ENCODE measurements around the gene CRYBG1. TPM values are rescaled to one million over a fixed set of nuclear protein-coding genes. Genes with fewer than 3 reads are reported as not detected.
"Not testable (repeated sequence)": the region's sequence is repeated elsewhere in the genome, so short reads cannot be mapped to it uniquely, and the experiment has no call there.

CRYBG1 gene
- polyA plus RNA-seq, 6 donors from 2014 or later, result 9.7 to 19.0 (median 13.5) TPM

- DNase-seq (no peak), ATAC-seq (ENCODE audit: low read depth in 2 of 2) (no peak)
- Mint-ChIP-seq H3K9me3 (peaks cover 0 to 5% (median 0%) of the 10 kb centered on the region in 7 donors), H3K4me3 (no peak overlapping the region), H3K4me1 (peaks cover 4 to 7% (median 6%) of the 10 kb centered on the region in 3 donors), H3K36me3 (no peaks in the 10 kb centered on the region), H3K27ac (no peak overlapping the region), H3K27me3 (peaks cover 6 to 16% (median 7%) of the 10 kb centered on the region in 3 donors)
Measured at GRCh38 chr6:106381881-106382280, 21.4 kb downstream of the CRYBG1 start.

- no peak for ATAC-seq (ENCODE audit: low read depth in 2 of 2)
- no peak overlapping the region for H3K4me3 Mint-ChIP-seq
- no peak for DNase-seq
- H3K36me3 Mint-ChIP-seq, result no peaks in the 10 kb centered on the region
- H3K27me3 Mint-ChIP-seq, result peaks cover under 1 to 9% (median 6%) of the 10 kb centered on the region in 3 donors
- peaks cover 0 to 5% (median 0%) of the 10 kb centered on the region in 7 donors for H3K9me3 Mint-ChIP-seq
- peak overlapping the region in 1 of 6 donors; percentile 69 for H3K27ac Mint-ChIP-seq
- peaks cover 0 to 7% (median 6%) of the 10 kb centered on the region in 3 donors for H3K4me1 Mint-ChIP-seq
Measured at GRCh38 chr6:106383573-106383972, 23.1 kb downstream of the CRYBG1 start.

DNA sequence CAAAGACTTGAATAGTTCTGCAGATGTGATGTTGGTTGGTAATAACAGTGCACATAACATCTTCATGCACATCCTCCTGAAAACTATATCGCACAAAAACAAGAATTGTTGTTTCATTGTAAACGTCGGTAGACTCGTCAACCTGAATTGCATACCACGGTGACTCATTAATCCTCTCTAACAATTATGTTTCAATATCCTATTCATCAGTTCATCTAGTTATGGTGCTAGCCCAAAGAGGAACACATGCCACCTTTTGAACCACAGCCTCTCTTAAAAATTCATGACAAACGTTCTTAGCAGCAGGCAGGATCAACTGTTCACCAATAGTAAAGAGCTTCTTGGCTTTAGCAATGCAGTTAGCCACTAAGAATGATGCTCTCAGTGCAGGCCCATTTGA is 25.0 kb downstream of the CRYBG1 start:
- H3K36me3 Mint-ChIP-seq, result no peaks in the 10 kb centered on the region
- ATAC-seq (ENCODE audit: low read depth in 2 of 2) (no peak), DNase-seq (no peak)
- peaks cover 0 to 6% (median 6%) of the 10 kb centered on the region in 3 donors for H3K27me3 Mint-ChIP-seq
- no peak overlapping the region for H3K27ac Mint-ChIP-seq
- peaks cover 0 to 7% (median 6%) of the 10 kb centered on the region in 3 donors for H3K4me1 Mint-ChIP-seq
- H3K4me3 Mint-ChIP-seq, result no peak overlapping the region
- H3K9me3 Mint-ChIP-seq, result peaks cover 0 to 5% (median 0%) of the 10 kb centered on the region in 7 donors

GRCh38 chr6:106387875-106388274 is 27.4 kb downstream of the CRYBG1 start:
- H3K36me3 Mint-ChIP-seq, result no peaks in the 10 kb centered on the region
- no peaks in the 10 kb centered on the region for H3K4me1 Mint-ChIP-seq
- peaks cover 10 to 26% (median 16%) of the 10 kb centered on the region in 3 donors for H3K27me3 Mint-ChIP-seq
- H3K27ac Mint-ChIP-seq, result no peak overlapping the region
- DNase-seq, result no peak
- no peak for ATAC-seq (ENCODE audit: low read depth in 2 of 2)
- H3K9me3 Mint-ChIP-seq, result peaks cover 0 to 5% (median 0%) of the 10 kb centered on the region in 7 donors
- no peak overlapping the region for H3K4me3 Mint-ChIP-seq

DNA sequence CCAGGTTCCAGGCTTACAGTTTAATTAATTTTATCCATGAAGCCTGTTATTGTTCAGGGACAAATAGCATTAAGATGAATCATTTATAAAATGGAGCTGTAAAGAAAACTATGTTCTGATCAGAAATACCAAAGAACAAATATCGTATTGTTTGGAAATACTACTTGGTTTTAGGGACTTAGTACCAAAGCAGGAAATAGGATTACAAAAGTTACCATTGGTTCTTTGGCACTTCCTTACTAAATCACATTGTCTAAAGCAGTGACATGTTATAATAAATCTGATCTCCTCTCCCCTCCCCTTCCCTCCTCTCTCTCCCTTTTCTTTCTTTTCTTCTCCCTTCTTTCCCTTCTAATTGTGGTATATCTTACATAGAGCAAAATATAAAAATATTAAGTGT is 29.6 kb downstream of the CRYBG1 start:
- Mint-ChIP-seq H3K27me3 (peaks cover 19 to 40% (median 29%) of the 10 kb centered on the region in 3 donors), H3K9me3 (peaks cover 0 to 5% (median 0%) of the 10 kb centered on the region in 7 donors), H3K4me3 (no peak overlapping the region), H3K27ac (no peak overlapping the region), H3K36me3 (no peaks in the 10 kb centered on the region), H3K4me1 (no peaks in the 10 kb centered on the region)
- ATAC-seq (ENCODE audit: low read depth in 2 of 2) (no peak), DNase-seq (no peak)

DNA sequence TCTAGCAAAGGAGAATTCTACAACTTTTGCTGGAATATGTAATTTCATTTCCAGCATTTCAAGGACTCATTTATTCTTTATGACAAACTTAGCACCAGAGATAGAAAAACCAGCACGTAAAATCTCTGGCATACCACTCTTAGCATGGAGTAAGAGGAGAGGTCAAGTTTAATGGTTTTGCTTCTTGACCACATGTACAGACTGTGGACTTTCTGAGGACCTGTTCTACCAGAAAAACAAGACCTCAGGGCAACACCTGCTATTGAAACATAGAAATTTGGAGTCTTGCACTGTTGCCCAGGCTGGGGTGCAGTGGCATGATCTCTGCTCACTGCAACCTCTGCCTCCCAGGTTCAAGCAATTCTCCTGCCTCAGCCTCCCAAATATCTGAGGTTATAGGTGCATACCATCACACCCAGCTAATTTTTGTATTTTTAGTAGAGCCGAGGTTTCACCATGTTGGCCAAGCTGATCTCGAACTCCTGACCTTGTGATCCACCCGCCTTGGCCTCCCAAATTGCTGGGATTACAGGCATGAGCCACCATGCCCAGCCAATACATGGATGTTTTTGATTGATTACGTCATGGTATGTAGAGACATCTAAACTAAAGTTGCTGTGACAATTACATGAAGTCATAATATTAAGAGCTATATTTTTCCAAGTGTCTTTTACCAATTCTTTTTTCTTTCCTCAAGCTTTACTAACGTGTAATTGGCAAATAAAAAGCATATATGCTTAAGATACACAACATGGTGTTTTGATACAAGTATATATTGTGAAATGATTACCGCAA is 36.1 kb downstream of the CRYBG1 start:
- ATAC-seq (ENCODE audit: low read depth in 2 of 2), result no peak
- Mint-ChIP-seq H3K4me3 (no peak overlapping the region), H3K36me3 (no peaks in the 10 kb centered on the region)

GRCh38 chr6:106397431-106397830 is 36.9 kb downstream of the CRYBG1 start:
- H3K36me3 Mint-ChIP-seq, result no peaks in the 10 kb centered on the region
- no peak for DNase-seq
- ATAC-seq (ENCODE audit: low read depth in 2 of 2), result no peak
- peaks cover 28 to 47% (median 43%) of the 10 kb centered on the region in 3 donors for H3K27me3 Mint-ChIP-seq
- H3K4me3 Mint-ChIP-seq, result no peak overlapping the region
- no peak overlapping the region for H3K27ac Mint-ChIP-seq
- H3K4me1 Mint-ChIP-seq, result no peaks in the 10 kb centered on the region
- H3K9me3 Mint-ChIP-seq, result peaks cover 0 to 3% (median 0%) of the 10 kb centered on the region in 7 donors

More for the DNA sequence above, 36.1 kb downstream of the CRYBG1 start:
- peaks cover 36 to 55% (median 51%) of the 10 kb centered on the region in 3 donors for H3K27me3 Mint-ChIP-seq
- DNase-seq, result no peak
- H3K4me1 Mint-ChIP-seq, result no peaks in the 10 kb centered on the region
- no peak overlapping the region for H3K27ac Mint-ChIP-seq
- H3K9me3 Mint-ChIP-seq, result peaks cover 0 to 3% (median 0%) of the 10 kb centered on the region in 7 donors

DNA sequence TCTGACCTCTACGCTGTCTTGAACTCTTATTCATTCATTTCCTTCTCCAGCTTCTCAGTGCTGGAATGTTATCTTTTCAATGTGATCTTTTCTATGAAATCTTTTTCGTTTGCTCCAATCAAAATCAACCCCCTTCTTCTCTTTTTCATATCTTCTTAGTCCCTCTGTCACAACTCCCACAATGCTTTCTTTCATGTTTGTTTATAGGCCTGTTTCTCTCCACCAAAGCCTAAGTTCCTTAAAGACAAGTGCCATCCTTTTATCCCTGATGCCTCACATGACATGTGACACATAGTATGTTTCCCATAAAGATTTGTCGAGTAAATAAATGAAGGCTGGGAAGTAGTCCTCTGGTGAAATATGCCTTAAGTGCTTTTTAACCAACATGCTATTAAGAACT is 38.1 kb downstream of the CRYBG1 start:
- Mint-ChIP-seq H3K27me3 (peaks cover 34 to 48% (median 36%) of the 10 kb centered on the region in 3 donors), H3K4me1 (no peaks in the 10 kb centered on the region), H3K4me3 (no peak overlapping the region), H3K27ac (no peak overlapping the region), H3K36me3 (no peaks in the 10 kb centered on the region), H3K9me3 (peaks cover 0 to 3% (median 0%) of the 10 kb centered on the region in 7 donors)
- DNase-seq (no peak), ATAC-seq (ENCODE audit: low read depth in 2 of 2) (no peak)

DNA sequence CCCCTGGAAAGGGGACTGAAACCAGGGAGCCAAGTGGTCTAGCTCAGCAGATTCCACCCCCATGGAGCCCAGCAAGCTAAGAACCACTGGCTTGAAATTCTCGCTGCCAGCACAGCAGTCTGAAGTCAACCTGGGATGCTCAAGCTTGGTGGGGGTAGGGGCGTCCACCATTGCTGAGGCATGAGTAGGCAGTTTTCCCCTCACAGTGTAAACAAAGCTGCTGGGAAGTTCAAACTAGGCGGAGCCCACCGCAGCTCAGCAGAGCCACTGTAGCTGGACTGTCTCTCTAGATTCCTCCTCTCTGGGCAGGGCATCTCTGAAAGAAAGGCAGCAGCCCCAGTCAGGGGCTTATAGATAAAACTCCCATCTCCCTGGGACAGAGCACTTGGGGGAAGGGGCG is 44.5 kb downstream of the CRYBG1 start:
- not testable (repeated sequence) for DNase-seq; H3K27ac Mint-ChIP-seq; ATAC-seq (ENCODE audit: low read depth in 2 of 2); H3K4me3 Mint-ChIP-seq; H3K4me1 Mint-ChIP-seq
- Mint-ChIP-seq H3K27me3 (peaks cover 19 to 70% (median 44%) of the 10 kb centered on the region in 3 donors), H3K36me3 (peaks cover 9 to 24% of the 10 kb centered on the region in 2 donors), H3K9me3 (peaks cover 11 to 27% (median 18%) of the 10 kb centered on the region in 7 donors)

GRCh38 chr6:106411056-106411455 is 50.5 kb downstream of the CRYBG1 start:
- Mint-ChIP-seq H3K4me1 (no peaks in the 10 kb centered on the region), H3K36me3 (peaks cover 9 to 16% of the 10 kb centered on the region in 2 donors), H3K4me3 (no peak overlapping the region), H3K9me3 (peaks cover 7 to 19% (median 13%) of the 10 kb centered on the region in 7 donors), H3K27me3 (peaks cover under 1 to 49% (median 27%) of the 10 kb centered on the region in 3 donors), H3K27ac (no peak overlapping the region)
- no peak for ATAC-seq (ENCODE audit: low read depth in 2 of 2)
- no peak for DNase-seq

- Mint-ChIP-seq H3K27me3 (peaks cover 8 to 47% (median 25%) of the 10 kb centered on the region in 3 donors), H3K36me3 (peaks cover 9 to 12% of the 10 kb centered on the region in 2 donors), H3K9me3 (peaks cover 4 to 14% (median 9%) of the 10 kb centered on the region in 7 donors), H3K27ac (no peak overlapping the region), H3K4me1 (no peaks in the 10 kb centered on the region), H3K4me3 (no peak overlapping the region)
- DNase-seq (no peak), ATAC-seq (ENCODE audit: low read depth in 2 of 2) (no peak)
Measured at GRCh38 chr6:106411643-106412200, 51.2 kb downstream of the CRYBG1 start.

DNA sequence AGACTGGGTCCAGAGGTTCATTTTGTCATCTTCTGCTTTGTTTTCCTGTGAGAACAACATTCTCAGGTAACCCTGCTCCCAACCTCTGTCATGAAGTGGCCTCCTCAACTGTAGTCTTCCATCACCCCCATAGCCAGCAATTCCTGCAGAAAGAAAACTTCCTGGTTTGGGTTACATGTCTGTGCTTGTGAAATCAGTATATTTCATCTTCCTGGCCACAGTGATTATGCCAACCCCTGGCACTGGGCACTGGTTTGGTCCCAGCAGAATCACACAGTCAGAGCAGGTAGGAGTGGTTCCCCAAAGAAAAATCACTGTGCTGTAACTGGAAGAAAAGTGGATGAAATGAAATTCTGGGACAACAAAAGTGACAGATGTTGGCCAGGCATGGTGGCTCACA is 52.5 kb downstream of the CRYBG1 start:
- ATAC-seq (ENCODE audit: low read depth in 2 of 2) (no peak), DNase-seq (no peak)
- Mint-ChIP-seq H3K4me1 (no peaks in the 10 kb centered on the region), H3K27me3 (peaks cover 13 to 41% (median 17%) of the 10 kb centered on the region in 3 donors), H3K27ac (no peak overlapping the region), H3K9me3 (peaks cover 0 to 3% (median 1%) of the 10 kb centered on the region in 7 donors), H3K4me3 (no peak overlapping the region), H3K36me3 (peaks cover 0 to under 1% of the 10 kb centered on the region in 2 donors)

DNA sequence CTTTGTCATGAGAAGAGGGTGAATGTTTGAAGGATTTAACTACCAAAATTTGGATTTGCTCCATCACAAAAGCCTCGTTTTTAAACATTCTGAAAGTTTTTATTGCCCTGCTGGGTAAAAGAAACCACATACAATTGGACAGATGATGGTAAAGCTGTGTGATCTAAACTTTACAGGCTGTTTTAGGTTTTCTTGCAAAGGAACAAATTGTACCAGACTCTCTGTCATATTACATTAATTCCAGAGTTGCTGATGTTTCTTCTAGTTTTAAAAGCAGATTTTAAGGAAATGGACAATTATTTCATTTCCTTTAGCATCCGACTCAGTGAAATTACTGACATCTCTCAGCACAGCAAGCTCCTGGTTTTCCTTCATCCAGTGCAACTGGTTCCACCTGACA is 53.2 kb downstream of the CRYBG1 start:
- Mint-ChIP-seq H3K4me3 (no peak overlapping the region), H3K27me3 (peaks cover 19 to 41% (median 24%) of the 10 kb centered on the region in 3 donors)
- ATAC-seq (ENCODE audit: low read depth in 2 of 2), result no peak

More for the DNA sequence above, 53.2 kb downstream of the CRYBG1 start:
- DNase-seq, result no peak
- Mint-ChIP-seq H3K4me1 (no peaks in the 10 kb centered on the region), H3K9me3 (peaks cover 0 to 7% (median 2%) of the 10 kb centered on the region in 7 donors), H3K27ac (no peak overlapping the region), H3K36me3 (no peaks in the 10 kb centered on the region)

Data from naive B cell (primary cell).